ENCODE measurements around the gene MOV10L1.

The MOV10L1 gene

DNA sequence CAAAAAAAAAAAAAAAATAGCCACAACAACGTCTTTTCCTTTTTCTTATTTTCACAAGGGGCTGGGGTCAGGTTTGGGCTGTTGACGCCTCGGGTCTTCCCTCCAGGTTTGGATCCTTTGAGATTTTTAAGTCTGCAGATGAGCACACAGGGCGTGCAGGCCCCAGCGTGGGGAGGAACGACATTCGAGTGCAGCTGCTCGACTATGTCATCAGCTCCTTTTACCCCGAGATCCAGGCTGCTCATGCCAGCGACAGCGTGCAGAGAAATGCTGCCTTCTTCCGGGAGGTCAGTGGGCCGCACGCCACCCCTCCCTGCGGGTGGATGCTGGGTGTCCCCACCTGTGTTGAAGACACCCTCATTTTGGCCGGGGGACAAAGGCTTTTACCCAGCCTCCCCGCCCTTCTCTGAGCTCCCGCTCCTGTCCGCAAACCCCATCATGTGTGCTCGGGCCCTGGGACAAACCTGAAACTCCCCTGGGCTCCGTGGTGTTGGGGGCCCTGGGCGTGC, 118.7 kb downstream of the MOV10L1 start:
- no peak for DNase-seq

DNA sequence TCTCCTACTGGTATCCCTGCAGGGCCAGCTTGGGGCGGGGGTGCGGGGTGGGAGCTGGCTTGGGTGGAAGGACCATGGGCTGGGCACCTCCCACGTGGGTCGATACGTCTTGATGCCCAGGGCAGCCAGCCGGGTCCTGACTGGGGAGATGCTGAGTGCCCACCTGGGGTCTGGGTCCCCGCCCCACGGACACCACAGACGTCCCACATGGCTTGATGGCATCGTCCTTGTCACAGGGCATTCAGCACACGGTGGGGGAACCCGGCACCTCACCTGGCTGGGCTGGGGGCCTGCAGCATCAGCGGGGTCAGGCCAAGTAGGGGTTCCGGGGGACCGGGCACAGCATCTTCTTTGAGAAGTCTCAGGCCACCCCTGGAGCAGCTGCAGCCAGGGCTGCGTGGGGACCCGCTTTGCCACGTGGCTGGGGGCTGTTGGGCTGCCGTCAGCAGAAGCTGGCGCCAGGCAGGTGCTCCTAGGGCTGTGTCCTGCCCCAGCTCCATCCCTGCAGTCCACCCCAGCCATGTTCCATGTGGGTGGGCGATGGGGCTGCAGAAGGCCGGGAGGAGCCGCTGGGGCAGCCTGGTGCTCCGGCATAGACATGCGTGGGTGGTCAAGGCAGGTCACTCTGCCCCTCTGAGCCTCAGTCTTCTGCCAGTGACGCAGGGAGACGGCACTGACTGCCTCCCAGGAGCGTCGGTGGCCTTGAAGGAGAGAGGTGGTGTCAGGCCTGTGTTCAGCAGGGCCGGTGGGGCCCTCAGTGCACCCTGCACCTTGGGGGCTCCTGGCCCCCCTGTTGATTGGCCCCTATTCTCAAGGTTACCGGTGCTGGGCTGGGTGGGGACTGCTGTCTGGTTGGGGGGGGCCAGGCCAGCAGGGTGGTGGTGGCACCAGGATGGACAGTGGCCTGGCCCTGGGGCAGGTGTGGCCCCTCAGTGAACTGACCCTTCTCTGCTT, 119.4 kb downstream of the MOV10L1 start:
- no peak for DNase-seq

DNA sequence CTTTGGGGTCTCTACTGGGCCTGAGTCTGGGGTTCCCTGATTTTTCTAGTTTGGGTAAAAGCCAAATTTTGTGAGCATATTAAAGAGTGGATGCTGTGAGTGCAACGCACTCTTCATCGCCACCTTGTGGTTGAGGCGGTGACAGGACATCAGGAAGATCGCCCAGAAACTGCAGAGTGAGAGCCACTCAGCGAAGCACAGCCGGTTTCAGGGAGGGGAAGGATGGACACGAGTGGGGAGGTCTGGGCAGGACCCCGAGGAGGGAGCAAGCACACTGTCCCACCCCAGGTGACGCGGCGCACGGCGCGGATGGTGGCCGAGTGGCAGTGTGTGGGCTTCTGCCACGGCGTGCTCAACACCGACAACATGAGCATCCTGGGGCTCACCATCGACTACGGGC, 120.1 kb downstream of the MOV10L1 start:
- DNase-seq: peak; percentile 39

DNA sequence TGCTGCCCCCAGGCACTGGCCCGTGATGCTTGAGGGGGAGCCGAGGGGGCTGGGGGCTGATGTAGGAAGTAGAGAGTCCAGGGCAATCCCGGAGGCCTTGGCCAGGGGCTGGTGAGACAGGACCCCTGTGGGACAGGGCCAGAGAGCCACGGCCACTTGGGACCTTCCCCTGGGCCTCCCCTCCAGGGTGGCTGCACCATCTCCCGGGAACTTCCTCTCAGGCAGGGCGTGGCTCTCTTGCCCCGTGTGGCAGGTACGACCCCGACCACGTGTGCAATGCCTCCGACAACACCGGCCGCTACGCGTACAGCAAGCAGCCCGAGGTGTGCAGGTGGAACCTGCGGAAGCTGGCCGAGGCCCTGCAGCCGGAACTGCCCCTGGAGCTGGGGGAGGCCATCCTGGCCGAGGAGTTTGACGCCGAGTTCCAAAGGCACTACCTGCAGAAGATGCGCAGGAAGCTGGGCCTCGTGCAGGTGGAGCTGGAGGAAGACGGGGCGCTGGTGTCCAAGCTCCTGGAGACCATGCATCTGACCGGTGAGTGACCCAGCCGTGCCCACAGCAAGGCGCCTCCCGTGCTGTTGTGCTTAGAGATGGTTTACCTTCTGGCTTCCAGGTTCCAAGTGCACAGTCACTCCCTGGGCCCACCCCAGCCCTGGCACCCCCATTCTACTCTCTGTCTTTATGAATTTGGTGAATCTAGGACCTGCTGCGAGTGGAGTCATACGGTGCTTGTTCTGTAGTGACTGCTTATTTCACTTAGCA, 120.8 kb downstream of the MOV10L1 start:
- DNase-seq: no peak

DNA sequence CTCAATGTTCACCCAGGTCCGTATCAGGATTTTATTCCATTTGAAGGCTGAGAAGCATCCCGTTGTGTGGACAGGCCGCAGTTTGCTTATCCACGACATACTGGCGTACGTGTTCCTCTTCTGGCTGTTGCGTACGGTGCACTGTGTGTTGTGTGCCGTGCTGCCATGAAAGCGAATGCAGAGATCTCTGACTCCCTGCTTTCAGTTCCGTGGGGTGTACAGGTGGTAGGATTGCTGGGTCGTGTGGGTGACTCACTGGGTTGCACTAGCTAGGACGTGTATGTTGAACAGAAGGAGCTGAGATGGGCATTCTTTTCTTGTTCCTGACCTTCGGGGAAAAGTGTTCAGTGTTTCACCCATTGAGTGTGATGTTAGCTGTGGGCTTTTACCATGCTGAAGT, 121.3 kb downstream of the MOV10L1 start:
- DNase-seq: no peak

Data from midbrain (tissue), 1 donor.